HG03432 (cell line): Measurements from ENCODE around the gene GNG5.
"Not testable (repeated sequence)": the region's sequence is repeated elsewhere in the genome, so short reads cannot be mapped to it uniquely, and the experiment has no call there.

ENCODE experiments used
- ATAC-seq: cut with Tn5 transposase; IDR thresholded peaks from one replicate; pipeline ENCODE4 v1.9.1; 2021; ENCODE audit warnings: mild to moderate bottlenecking, moderate library complexity; ENCODE audit not compliant: unreplicated experiment

GNG5 gene

GRCh38 chr1:84489766-84490165 is 16.6 kb downstream of the GNG5 start:
- ATAC-seq: no peak

GRCh38 chr1:84488107-84488506 is 18.3 kb downstream of the GNG5 start:
- ATAC-seq: no peak

- ATAC-seq: no peak
These were observed 25.1 kb downstream of the GNG5 start for GRCh38 chr1:84481317-84481716.

GRCh38 chr1:84480650-84481049 is 25.7 kb downstream of the GNG5 start:
- peak; percentile 24 for ATAC-seq

GRCh38 chr1:84479998-84480397 is 26.4 kb downstream of the GNG5 start:
- ATAC-seq: peak; percentile 17

- ATAC-seq: peak; percentile 98
These were observed 27.2 kb downstream of the GNG5 start, which contains the start of gene RPF1 for GRCh38 chr1:84478876-84479868. TSS of gene RPF1 (plus strand) at chr1:84479266. CDS start at chr1:84479282, 16 bp downstream.

GRCh38 chr1:84476225-84476624 is 30.2 kb downstream of the GNG5 start:
- ATAC-seq: no peak

- ATAC-seq: no peak
These were observed 39.1 kb downstream of the GNG5 start for GRCh38 chr1:84467298-84467697.

GRCh38 chr1:84462118-84462517 is 44.3 kb downstream of the GNG5 start:
- no peak for ATAC-seq

GRCh38 chr1:84452436-84452835 is 53.9 kb downstream of the GNG5 start:
- no peak for ATAC-seq

- ATAC-seq: no peak
These were observed 55.5 kb downstream of the GNG5 start for GRCh38 chr1:84450910-84451309.

GRCh38 chr1:84448704-84449103 is 57.7 kb downstream of the GNG5 start:
- ATAC-seq: not testable (repeated sequence)
